Smooth muscle cell (in vitro differentiated cells): ENCODE results near the gene PDE6B. TPM values are rescaled to one million over a fixed set of nuclear protein-coding genes. Genes with fewer than 3 reads are reported as not detected.

ENCODE experiments used
- DNase-seq: peaks from one replicate; lab custom pipeline; 2025; ENCODE audit not compliant: unreplicated experiment; lab: John Stamatoyannopoulos, UW
- H2AFZ ChIP-seq: fragments of 200-600 bp; sonication (generic); 2 replicates; pipeline ENCODE4 v1.6.0; 2016; ENCODE audit warnings: antibody characterized with exemption, low read depth, mild to moderate bottlenecking
- H3F3A ChIP-seq: fragments of 200-600 bp; sonication (generic); 2 replicates; pipeline ENCODE4 v1.6.0; 2017; ENCODE audit warnings: antibody characterized with exemption, low read depth
- H3K27ac ChIP-seq: fragments of 200-600 bp; sonication (generic); 2 replicates; pipeline ENCODE4 v1.5.1; 2016; ENCODE audit warnings: low read depth, mild to moderate bottlenecking
- H3K27me3 ChIP-seq: fragments of 200-600 bp; sonication (generic); 2 replicates; pipeline ENCODE4 v1.6.1; 2016; ENCODE audit warnings: low read depth, mild to moderate bottlenecking
- H3K36me3 ChIP-seq: fragments of 200-600 bp; sonication (generic); 2 replicates; pipeline ENCODE4 v1.5.1; 2016; ENCODE audit warnings: low read depth
- H3K4me1 ChIP-seq: fragments of 200-600 bp; sonication (generic); 2 replicates; pipeline ENCODE4 v1.5.1; 2016; ENCODE audit warnings: low read depth
- H3K4me2 ChIP-seq: fragments of 200-600 bp; sonication (generic); 2 replicates; pipeline ENCODE4 v1.6.0; 2016; ENCODE audit warnings: mild to moderate bottlenecking
- H3K4me3 ChIP-seq: fragments of 200-600 bp; sonication (generic); 2 replicates; pipeline ENCODE4 v1.5.1; 2016; ENCODE audit warnings: mild to moderate bottlenecking
- H3K79me2 ChIP-seq: fragments of 200-600 bp; sonication (generic); 2 replicates; pipeline ENCODE4 v1.6.0; 2016; ENCODE audit warnings: low read depth, mild to moderate bottlenecking
- H3K9ac ChIP-seq: fragments of 200-600 bp; sonication (generic); 2 replicates; pipeline ENCODE4 v1.6.0; 2016; ENCODE audit warnings: low read depth
- H3K9me3 ChIP-seq: fragments of 200-600 bp; sonication (generic); replicated peaks from 2 replicates; pipeline ENCODE4 v1.5.1; 2016; ENCODE audit warnings: low read depth
- H4K20me1 ChIP-seq: fragments of 200-600 bp; sonication (generic); 2 replicates; pipeline ENCODE4 v1.6.0; 2016; ENCODE audit warnings: low read depth
- WGBS: methylation state at CpG from one replicate; pipeline ENCODE4 v1.1.7; 2016; ENCODE audit warnings: low lambda C conversion rate; 5-methylcytosine and 5-hydroxymethylcytosine counted together
- polyA plus RNA-seq: library from polyadenylated mRNA; unstranded; fragments of >200 nt; fragmentation: Nextera tagmentation; extraction: Ambion mirVana; gene quantifications from 2 replicates; pipeline ENCODE4 v1.2.1, GENCODE V29; 2016
- total RNA-seq: library from RNA; depleted of rRNA; stranded (reverse); fragments of >200 nt; gene quantifications from 2 replicates; pipeline ENCODE4 v1.2.3, GENCODE V29; 2014
- TF ChIP-seq, protein P1 (sequence below): fragments of 200-600 bp; sonication (generic); IDR thresholded peaks from 2 replicates; pipeline ENCODE4 v1.5.1; 2017; ENCODE audit warnings: borderline replicate concordance, mild to moderate bottlenecking, antibody characterized with exemption; ENCODE audit not compliant: insufficient read depth, poor library complexity, severe bottlenecking

The PDE6B gene
- total and polyA plus RNA-seq, 2 experiments from 2014 or later, result 5.1 to 9.0 TPM

DNA sequence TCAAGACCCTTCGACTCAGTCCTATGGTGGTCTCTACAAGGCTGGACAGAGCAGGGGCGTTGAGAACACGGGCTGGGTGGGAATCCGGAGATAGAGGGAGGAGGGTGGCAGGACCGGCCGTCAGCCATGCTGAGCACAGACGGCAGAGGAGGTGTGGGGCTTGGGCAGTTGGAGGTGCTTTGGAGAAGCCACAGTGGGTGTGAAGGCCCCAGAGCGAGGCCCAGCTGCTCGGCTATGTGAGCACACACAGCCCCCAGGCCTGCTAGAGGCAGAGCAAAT, 4.2 kb downstream of the PDE6B start:
- Histone ChIP-seq H4K20me1 (no peaks in the 10 kb centered on the region), H3K4me2 (no peak overlapping the region), H3K4me1 (peaks cover 9% of the 10 kb centered on the region), H3K9me3 (no peaks in the 10 kb centered on the region), H3K9ac (no peak overlapping the region), H3F3A (no peaks in the 10 kb centered on the region), H2AFZ (no peak overlapping the region), H3K79me2 (no peaks in the 10 kb centered on the region), H3K36me3 (no peaks in the 10 kb centered on the region), H3K27ac (no peak overlapping the region), H3K4me3 (no peak overlapping the region), H3K27me3 (no peaks in the 10 kb centered on the region)
- 83% methylated on average over 9 of the region's 9 CpGs for WGBS
- DNase-seq, result no peak
- TF ChIP-seq, protein P1, sequence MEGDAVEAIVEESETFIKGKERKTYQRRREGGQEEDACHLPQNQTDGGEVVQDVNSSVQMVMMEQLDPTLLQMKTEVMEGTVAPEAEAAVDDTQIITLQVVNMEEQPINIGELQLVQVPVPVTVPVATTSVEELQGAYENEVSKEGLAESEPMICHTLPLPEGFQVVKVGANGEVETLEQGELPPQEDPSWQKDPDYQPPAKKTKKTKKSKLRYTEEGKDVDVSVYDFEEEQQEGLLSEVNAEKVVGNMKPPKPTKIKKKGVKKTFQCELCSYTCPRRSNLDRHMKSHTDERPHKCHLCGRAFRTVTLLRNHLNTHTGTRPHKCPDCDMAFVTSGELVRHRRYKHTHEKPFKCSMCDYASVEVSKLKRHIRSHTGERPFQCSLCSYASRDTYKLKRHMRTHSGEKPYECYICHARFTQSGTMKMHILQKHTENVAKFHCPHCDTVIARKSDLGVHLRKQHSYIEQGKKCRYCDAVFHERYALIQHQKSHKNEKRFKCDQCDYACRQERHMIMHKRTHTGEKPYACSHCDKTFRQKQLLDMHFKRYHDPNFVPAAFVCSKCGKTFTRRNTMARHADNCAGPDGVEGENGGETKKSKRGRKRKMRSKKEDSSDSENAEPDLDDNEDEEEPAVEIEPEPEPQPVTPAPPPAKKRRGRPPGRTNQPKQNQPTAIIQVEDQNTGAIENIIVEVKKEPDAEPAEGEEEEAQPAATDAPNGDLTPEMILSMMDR, result no peak

DNA sequence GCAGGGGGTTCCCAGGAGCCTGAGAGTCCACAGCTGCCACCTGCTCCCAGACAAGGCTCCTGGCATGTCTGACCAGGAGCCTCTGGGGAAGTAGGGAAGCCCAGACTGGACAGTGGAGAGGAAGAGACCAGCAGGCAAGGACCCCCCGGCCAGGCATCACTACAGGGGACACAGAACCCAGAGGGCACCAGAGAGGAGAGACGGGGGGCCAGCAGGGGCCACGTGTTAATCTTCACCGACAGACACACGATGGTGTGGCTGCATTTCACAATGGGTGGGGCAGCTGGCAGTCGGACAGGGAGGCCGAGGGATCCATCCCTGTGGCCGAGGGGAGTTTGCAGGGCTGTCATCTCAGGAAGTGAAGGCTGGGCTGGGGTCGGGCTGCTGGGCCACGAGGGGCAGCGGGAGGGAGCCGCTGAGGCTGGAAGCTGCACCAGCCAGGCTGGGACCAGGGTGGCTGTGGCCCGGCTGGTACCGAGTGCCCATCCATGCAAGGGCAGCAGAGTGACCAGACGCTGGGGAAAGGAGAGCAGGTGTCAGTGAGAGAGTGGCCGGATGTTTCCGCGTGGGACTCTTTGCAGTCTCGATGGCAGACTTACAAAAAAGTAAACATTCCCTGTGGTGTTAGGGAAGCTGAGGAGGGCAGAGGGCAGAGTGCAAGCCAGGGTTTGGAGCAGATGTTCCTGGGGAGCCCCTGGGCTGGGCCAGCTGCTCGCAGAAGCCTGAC, 4.7 kb downstream of the PDE6B start:
- H3K9me3 ChIP-seq, result no peaks in the 10 kb centered on the region
- no peak overlapping the region for H3K27ac ChIP-seq
- WGBS, result 86% methylated on average over 19 of the region's 20 CpGs
- H3F3A ChIP-seq, result no peaks in the 10 kb centered on the region
- H3K79me2 ChIP-seq, result no peaks in the 10 kb centered on the region
- no peaks in the 10 kb centered on the region for H3K36me3 ChIP-seq
- H2AFZ ChIP-seq, result no peak overlapping the region
- H3K9ac ChIP-seq, result no peak overlapping the region
- DNase-seq, result no peak
- no peak overlapping the region for H3K4me2 ChIP-seq
- TF ChIP-seq, protein P1, result no peak
- H3K27me3 ChIP-seq, result no peaks in the 10 kb centered on the region
- peaks cover 5% of the 10 kb centered on the region for H3K4me1 ChIP-seq
- no peak overlapping the region for H3K4me3 ChIP-seq
- H4K20me1 ChIP-seq, result no peaks in the 10 kb centered on the region

DNA sequence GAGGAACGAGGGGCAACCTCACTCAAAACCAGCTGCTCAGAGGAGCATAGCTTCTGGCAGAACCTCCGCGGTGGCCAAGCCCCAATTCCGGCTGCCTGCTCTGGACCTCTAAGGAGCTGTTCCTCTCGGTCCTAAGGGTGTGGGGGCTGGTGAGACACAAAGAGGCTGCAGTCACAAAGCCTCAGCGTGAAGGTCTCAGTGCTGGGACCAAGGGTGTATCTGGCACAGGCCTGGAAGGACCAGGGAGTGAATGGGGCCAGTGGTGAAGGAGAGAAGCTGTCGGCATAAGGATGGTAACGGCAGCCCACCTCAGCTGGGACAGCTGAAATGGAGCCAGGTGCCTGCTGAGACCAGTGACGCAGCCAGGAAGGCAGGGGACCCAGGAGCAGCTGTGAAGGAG, 5.3 kb downstream of the PDE6B start:
- H3K4me2 ChIP-seq, result no peak overlapping the region
- WGBS, result 80% methylated on average over 9 of the region's 9 CpGs
- H4K20me1 ChIP-seq, result no peaks in the 10 kb centered on the region
- no peaks in the 10 kb centered on the region for H3K4me1 ChIP-seq
- H3K36me3 ChIP-seq, result no peaks in the 10 kb centered on the region
- no peak overlapping the region for H3K27ac ChIP-seq
- TF ChIP-seq, protein P1, result no peak
- no peaks in the 10 kb centered on the region for H3K9me3 ChIP-seq
- no peak overlapping the region for H3K4me3 ChIP-seq
- H3K9ac ChIP-seq, result no peak overlapping the region
- H3K27me3 ChIP-seq, result no peaks in the 10 kb centered on the region
- DNase-seq, result no peak
- no peak overlapping the region for H2AFZ ChIP-seq
- no peaks in the 10 kb centered on the region for H3F3A ChIP-seq
- H3K79me2 ChIP-seq, result no peaks in the 10 kb centered on the region

DNA sequence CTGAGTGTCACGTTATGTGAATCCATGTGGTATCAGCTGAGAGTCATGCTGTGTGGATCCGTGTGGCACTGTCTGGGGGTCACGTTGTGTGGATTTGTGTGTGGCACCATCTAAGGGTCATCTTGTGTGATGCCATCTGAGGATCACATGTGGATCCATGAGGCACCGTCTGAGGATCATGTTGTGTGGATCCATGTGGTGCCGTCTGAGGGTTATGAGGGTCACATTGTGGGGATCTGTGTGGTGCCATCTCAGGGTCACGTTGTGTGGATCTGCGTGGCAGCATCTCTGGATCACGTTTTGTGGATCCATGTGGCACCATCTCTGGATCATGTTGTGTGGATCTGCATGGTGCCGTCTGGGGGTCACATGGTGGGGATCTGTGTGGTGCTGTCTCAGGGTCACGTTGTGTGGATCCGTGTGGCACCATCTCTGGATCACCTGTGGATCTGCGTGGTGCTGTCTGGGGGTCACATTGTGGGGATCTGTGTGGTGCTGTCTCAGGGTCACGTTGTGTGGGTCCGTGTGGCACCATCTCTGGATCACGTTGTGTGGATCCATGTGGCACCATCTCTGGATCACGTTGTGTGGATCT, 6.9 kb downstream of the PDE6B start:
- no peaks in the 10 kb centered on the region for H3K79me2 ChIP-seq
- H3K27ac ChIP-seq, result no peak overlapping the region
- no peaks in the 10 kb centered on the region for H4K20me1 ChIP-seq
- TF ChIP-seq, protein P1, result no peak
- H2AFZ ChIP-seq, result no peak overlapping the region
- H3K4me1 ChIP-seq, result no peaks in the 10 kb centered on the region
- 83% methylated on average over 16 of the region's 16 CpGs for WGBS
- H3K9ac ChIP-seq, result no peak overlapping the region
- no peaks in the 10 kb centered on the region for H3K36me3 ChIP-seq
- no peaks in the 10 kb centered on the region for H3F3A ChIP-seq
- H3K4me2 ChIP-seq, result no peak overlapping the region
- no peak overlapping the region for H3K4me3 ChIP-seq
- DNase-seq, result no peak
- H3K9me3 ChIP-seq, result no peaks in the 10 kb centered on the region
- no peaks in the 10 kb centered on the region for H3K27me3 ChIP-seq
